Loucy (cell line): ENCODE measurements around the gene TJP2.

Experiments
- H2AFZ ChIP-seq: fragments of 200-600 bp; sonication (generic); 2 replicates; pipeline ENCODE4 v1.6.0; 2016; ENCODE audit warnings: antibody characterized with exemption, mild to moderate bottlenecking, low read length, moderate library complexity
- H3F3A ChIP-seq: fragments of 200-600 bp; 2 replicates; pipeline ENCODE4 v1.6.0; 2016; ENCODE audit warnings: antibody characterized with exemption, low read depth, mild to moderate bottlenecking
- H3K27me3 ChIP-seq: fragments of 200-600 bp; sonication (generic); 2 replicates; pipeline ENCODE4 v1.6.1; 2014; ENCODE audit warnings: low read length, mild to moderate bottlenecking; ENCODE audit not compliant: insufficient read depth, poor library complexity, severe bottlenecking
- H3K36me3 ChIP-seq: fragments of 200-600 bp; sonication (generic); 2 replicates; pipeline ENCODE4 v1.6.1; 2016; ENCODE audit warnings: low read length; ENCODE audit not compliant: insufficient read depth
- H3K4me1 ChIP-seq: fragments of 200-600 bp; sonication (generic); 2 replicates; pipeline ENCODE4 v1.5.1; 2014; ENCODE audit warnings: low read length, mild to moderate bottlenecking; ENCODE audit not compliant: insufficient read depth, poor library complexity, severe bottlenecking
- H3K4me2 ChIP-seq: fragments of 200-600 bp; sonication (generic); 2 replicates; pipeline ENCODE4 v1.6.0; 2014; ENCODE audit warnings: antibody characterized with exemption, low read length, low read depth, mild to moderate bottlenecking; ENCODE audit not compliant: poor library complexity, severe bottlenecking
- H3K4me3 ChIP-seq: fragments of 200-600 bp; sonication (generic); 2 replicates; pipeline ENCODE4 v1.5.1; 2014; ENCODE audit warnings: low read length, mild to moderate bottlenecking, mixed read lengths; ENCODE audit not compliant: poor library complexity, severe bottlenecking
- H3K79me2 ChIP-seq: fragments of 200-600 bp; sonication (generic); 2 replicates; pipeline ENCODE4 v1.6.1; 2014; ENCODE audit warnings: low read length; ENCODE audit not compliant: insufficient read depth
- H3K9ac ChIP-seq: fragments of 200-600 bp; sonication (generic); 2 replicates; pipeline ENCODE4 v1.6.0; 2014; ENCODE audit warnings: mild to moderate bottlenecking, low read depth, low read length, moderate library complexity; ENCODE audit not compliant: poor library complexity, severe bottlenecking
- H3K9me2 ChIP-seq: fragments of 200-600 bp; sonication (generic); replicated peaks from 2 replicates; pipeline ENCODE4 v1.6.1; 2016; ENCODE audit warnings: low read depth, low read length, mixed read lengths
- H3K9me3 ChIP-seq: fragments of 200-600 bp; sonication (generic); 2 replicates; pipeline ENCODE4 v1.6.1; 2014; ENCODE audit warnings: mild to moderate bottlenecking, antibody characterized with exemption, low read length, low read depth; ENCODE audit not compliant: insufficient read depth
- H4K20me1 ChIP-seq: fragments of 200-600 bp; sonication (generic); 2 replicates; pipeline ENCODE4 v1.6.0; 2014; ENCODE audit warnings: antibody characterized with exemption, low read length, mild to moderate bottlenecking; ENCODE audit not compliant: insufficient read depth, poor library complexity, severe bottlenecking
- CTCF ChIP-seq: fragments of 200-600 bp; sonication (generic); conservative IDR thresholded peaks from 2 replicates; pipeline ENCODE4 v1.5.1; 2014; ENCODE audit warnings: mild to moderate bottlenecking, antibody characterized with exemption, low read length
- EZH2phosphoT487 ChIP-seq: fragments of 200-600 bp; IDR thresholded peaks from 2 replicates; pipeline ENCODE4 v1.6.1; 2018; ENCODE audit warnings: antibody characterized with exemption, mild to moderate bottlenecking, moderate library complexity, borderline replicate concordance

Gene TJP2

GRCh38 chr9:69322256-69322655 lies 148.2 kb downstream of the TJP2 start:
- H3K4me2 ChIP-seq: no peak overlapping the region
- no peaks in the 10 kb centered on the region for H4K20me1 ChIP-seq
- H3K9me3 ChIP-seq: no peaks in the 10 kb centered on the region
- no peaks in the 10 kb centered on the region for H3K36me3 ChIP-seq
- H3K9me2 ChIP-seq: no peaks in the 10 kb centered on the region
- TF ChIP-seq CTCF (no peak), EZH2phosphoT487 (no peak)
- H3K4me1 ChIP-seq: no peaks in the 10 kb centered on the region
- H3K4me3 ChIP-seq: no peak overlapping the region
- no peak overlapping the region for H3K9ac ChIP-seq
- no peaks in the 10 kb centered on the region for H3F3A ChIP-seq
- no peaks in the 10 kb centered on the region for H3K79me2 ChIP-seq
- H3K27me3 ChIP-seq: no peaks in the 10 kb centered on the region
- no peak overlapping the region for H2AFZ ChIP-seq

DNA sequence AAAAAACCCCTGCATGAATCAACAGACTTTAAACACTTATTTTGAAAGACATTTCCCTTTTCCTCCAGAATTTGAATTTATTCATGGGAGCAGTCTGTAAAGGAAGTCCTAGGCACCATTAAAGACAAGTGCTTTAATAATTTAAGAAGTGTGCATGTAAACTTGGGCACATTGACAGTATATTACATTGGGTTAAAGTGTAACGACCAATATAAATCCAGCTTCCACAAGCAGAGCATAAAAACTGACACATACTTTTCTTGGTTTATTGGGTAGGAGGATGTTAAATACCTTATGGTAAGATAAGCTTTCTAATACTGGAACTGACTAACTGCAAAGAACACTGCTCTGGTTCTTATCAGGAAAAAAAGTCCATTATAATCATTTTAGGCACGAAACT lies 149.8 kb downstream of the TJP2 start:
- Histone ChIP-seq H3K4me2 (no peak overlapping the region), H3K79me2 (no peaks in the 10 kb centered on the region), H3K27me3 (no peaks in the 10 kb centered on the region), H3K9ac (no peak overlapping the region), H3K4me3 (no peak overlapping the region), H3K9me2 (no peaks in the 10 kb centered on the region), H4K20me1 (no peaks in the 10 kb centered on the region), H3K9me3 (no peaks in the 10 kb centered on the region), H2AFZ (no peak overlapping the region), H3K4me1 (no peaks in the 10 kb centered on the region), H3F3A (no peaks in the 10 kb centered on the region), H3K36me3 (no peaks in the 10 kb centered on the region)
- TF ChIP-seq CTCF: no peak
